ENCODE data around the gene KLF13.

KLF13 gene

GRCh38 chr15:31326156-31326874, at the start of gene KLF13:
KLF13 (plus strand) TSS chr15:31326835; CDS start chr15:31327213, 378 bp downstream.
- DNase-seq = peak; percentile 96

GRCh38 chr15:31277335-31278060, 49.1 kb upstream of the KLF13 start:
- no peak for DNase-seq

GRCh38 chr15:31278061-31278445, 48.6 kb upstream of the KLF13 start:
- DNase-seq = no peak

- no peak for DNase-seq
These were observed 48.0 kb upstream of the KLF13 start for GRCh38 chr15:31278544-31279220.

GRCh38 chr15:31279221-31280045, 47.2 kb upstream of the KLF13 start:
- no peak for DNase-seq

GRCh38 chr15:31280046-31280830, 46.4 kb upstream of the KLF13 start:
- DNase-seq = no peak

- no peak for DNase-seq
These were observed 45.8 kb upstream of the KLF13 start for GRCh38 chr15:31280831-31281216.

- no peak for DNase-seq
These were observed 43.6 kb upstream of the KLF13 start for GRCh38 chr15:31283043-31283442.

GRCh38 chr15:31285772-31286261, 40.8 kb upstream of the KLF13 start:
- DNase-seq = no peak

GRCh38 chr15:31291048-31291578, 35.5 kb upstream of the KLF13 start:
- no peak for DNase-seq

GRCh38 chr15:31292391-31293015, 34.1 kb upstream of the KLF13 start:
- DNase-seq = no peak

GRCh38 chr15:31293655-31294054, 33.0 kb upstream of the KLF13 start:
- no peak for DNase-seq

- no peak for DNase-seq
These were observed 32.6 kb upstream of the KLF13 start for GRCh38 chr15:31294067-31294466.

- DNase-seq = no peak
These were observed 31.0 kb upstream of the KLF13 start for GRCh38 chr15:31295658-31296057.

GRCh38 chr15:31296219-31296645, 30.4 kb upstream of the KLF13 start:
- DNase-seq = no peak

GRCh38 chr15:31296646-31297574, 29.7 kb upstream of the KLF13 start:
- DNase-seq = no peak

GRCh38 chr15:31297575-31298456, 28.8 kb upstream of the KLF13 start:
- DNase-seq = no peak

GRCh38 chr15:31298707-31299172, 27.9 kb upstream of the KLF13 start:
- no peak for DNase-seq

GRCh38 chr15:31300208-31300661, 26.4 kb upstream of the KLF13 start:
- no peak for DNase-seq
